GM12878 (cell line): ENCODE data around the gene SPATC1L. TPM values are rescaled to one million over a fixed set of nuclear protein-coding genes. Genes with fewer than 3 reads are reported as not detected.

Source experiments
- ATAC-seq: fragments of 200-7000 bp; cut with Tn5 transposase; 3 replicates; pipeline ENCODE4 v1.9.1; 2020; ENCODE audit warnings: mild to moderate bottlenecking, moderate library complexity
- BruUV-seq: library from RNA; stranded (reverse); fragments of 400-500 nt; replicated peaks from 2 replicates; lab custom pipeline; 2021; lab: Mats Ljungman, UMichigan
- CTCF ChIA-PET: fragments of 300-600 bp; sonication (Branson Sonifier 250); formaldehyde crosslinking; extraction: SDS; loops from one replicate; lab custom pipeline; 2021; ENCODE audit warnings: inconsistent platforms; lab: Yijun Ruan, JAX
- POLR2A ChIA-PET: fragments of 350-600 bp; formaldehyde crosslinking; extraction: SDS; loops from one replicate; lab custom pipeline; 2021; ENCODE audit warnings: inconsistent platforms; lab: Charles Lee
- RAD21 ChIA-PET: fragments of 300-600 bp; sonication (Branson Sonifier 250); formaldehyde crosslinking; loops from one replicate; lab custom pipeline; 2023; ENCODE audit warnings: antibody characterized with exemption; ENCODE audit not compliant: unreplicated experiment; lab: Charles Lee
- SMC1A ChIA-PET: fragments of 300-600 bp; sonication (Branson Sonifier 250); formaldehyde crosslinking; loops from one replicate; lab custom pipeline; 2023; ENCODE audit not compliant: unreplicated experiment, uncharacterized antibody; lab: Charles Lee
- DNase-seq: peaks from one replicate; pipeline ENCODE4 v3.0.0-alpha.2; 2011; ENCODE audit warnings: low read depth, low spot score
- FAIRE-seq: peaks from 3 replicates; lab custom pipeline; 2011; peaks lifted over from hg19 to GRCh38; lab: Jason Lieb, UNC
- H2AFZ ChIP-seq: 2 replicates; pipeline ENCODE4 v1.6.0; 2011; ENCODE audit warnings: low read depth, low read length, control low read depth; ENCODE audit not compliant: control insufficient read depth
- H3K27ac ChIP-seq: 2 replicates; pipeline ENCODE4 v1.5.1; 2011; ENCODE audit warnings: control low read depth; ENCODE audit not compliant: control insufficient read depth, insufficient read depth
- H3K27me3 ChIP-seq, 2 experiments: replicated peaks in 1 of 2; 2 replicates each; pipeline versions ENCODE4 v1.6.0 to v1.6.1; 2011; ENCODE audit warnings: low read length in 1 of 2; ENCODE audit not compliant: control insufficient read depth in 2 of 2, insufficient read depth in 2 of 2
- H3K36me3 ChIP-seq, 2 experiments: 2 replicates each; pipeline ENCODE4 v1.5.1; 2011; ENCODE audit warnings: low read length in 1 of 2; ENCODE audit not compliant: control insufficient read depth in 2 of 2, insufficient read depth in 2 of 2
- H3K4me1 ChIP-seq: 2 replicates; pipeline ENCODE4 v1.6.1; 2011; ENCODE audit warnings: mild to moderate bottlenecking, low read length, moderate library complexity, mixed read lengths; ENCODE audit not compliant: control insufficient read depth, insufficient read depth
- H3K4me2 ChIP-seq: 2 replicates; pipeline ENCODE4 v1.6.0; 2011; ENCODE audit warnings: control low read depth; ENCODE audit not compliant: control insufficient read depth, insufficient read depth
- H3K4me3 ChIP-seq: fragments of 200-600 bp; sonication (generic); 2 replicates; pipeline ENCODE4 v1.5.1; 2016
- H3K79me2 ChIP-seq: 2 replicates; pipeline ENCODE4 v1.6.0; 2011; ENCODE audit warnings: low read length; ENCODE audit not compliant: control insufficient read depth, insufficient read depth
- H3K9ac ChIP-seq: 2 replicates; pipeline ENCODE4 v1.8.0; 2011; ENCODE audit warnings: low read length, control low read depth, mixed read lengths; ENCODE audit not compliant: control insufficient read depth, insufficient read depth
- H3K9me3 ChIP-seq: replicated peaks from 3 replicates; pipeline ENCODE4 v1.5.1; 2011; ENCODE audit warnings: mild to moderate bottlenecking, low read length; ENCODE audit not compliant: control insufficient read depth, insufficient read depth
- H4K20me1 ChIP-seq: 2 replicates; pipeline ENCODE4 v1.6.0; 2011; ENCODE audit not compliant: control insufficient read depth, insufficient read depth
- CHD4 ChIP-seq: fragments of 200-600 bp; sonication (generic); IDR thresholded peaks from 2 replicates; pipeline ENCODE4 v1.6.1; 2016; ENCODE audit warnings: mild to moderate bottlenecking
- ESRRA ChIP-seq: IDR thresholded peaks from 2 replicates; pipeline ENCODE4 v1.6.1; 2012; ENCODE audit warnings: mild to moderate bottlenecking, low read length, improper control_type of control experiment
- GABPA ChIP-seq: IDR thresholded peaks from 2 replicates; pipeline ENCODE4 v1.6.1; 2014; ENCODE audit warnings: antibody characterized with exemption, low read depth, mild to moderate bottlenecking, inconsistent platforms
- MTA2 ChIP-seq: fragments of 450-650 bp; IDR thresholded peaks from 2 replicates; pipeline ENCODE4 v1.6.1; 2016; ENCODE audit warnings: low read depth, mild to moderate bottlenecking, moderate library complexity
- MYC ChIP-seq: IDR thresholded peaks from 2 replicates; pipeline ENCODE4 v1.6.1; 2011; ENCODE audit warnings: mild to moderate bottlenecking, low read length, moderate library complexity, inconsistent platforms; ENCODE audit not compliant: insufficient read depth, insufficient replicate concordance, insufficient read length, severe bottlenecking
- NFYA ChIP-seq: IDR thresholded peaks from 2 replicates; pipeline ENCODE4 v1.6.1; 2011; ENCODE audit warnings: low read depth, mild to moderate bottlenecking, low read length, improper control_type of control experiment, borderline replicate concordance
- SMAD1 ChIP-seq: fragments of 450-650 bp; IDR thresholded peaks from 2 replicates; pipeline ENCODE4 v1.6.1; 2018; ENCODE audit warnings: mild to moderate bottlenecking, low read depth; ENCODE audit not compliant: partially characterized antibody
- TBL1XR1 ChIP-seq: IDR thresholded peaks from 2 replicates; pipeline ENCODE4 v1.6.1; 2012; ENCODE audit warnings: low read depth, low read length, improper control_type of control experiment
- ZNF207 ChIP-seq: fragments of 450-650 bp; IDR thresholded peaks from 2 replicates; pipeline ENCODE4 v1.6.1; 2014; ENCODE audit warnings: antibody characterized with exemption, mild to moderate bottlenecking, borderline replicate concordance
- WGBS: methylation state at CpG from one replicate; pipeline ENCODE4 v1.1.6; 2016; ENCODE audit warnings: low lambda C conversion rate; ENCODE audit not compliant: insufficient replicate concordance, insufficient coverage; ENCODE audit errors: missing lambda C conversion rate; 5-methylcytosine and 5-hydroxymethylcytosine counted together
- in situ Hi-C: fragments of 300-500 bp; cut with MboI; formaldehyde crosslinking; loops from 9 replicates; pipeline ENCODE4 v1.14.3; 2018; ENCODE audit warnings: mixed read lengths
- intact Hi-C: fragments of 100-400 bp; cut with micrococcal nuclease; formaldehyde crosslinking; loops from one replicate; pipeline ENCODE4 v1.14.2; 2022; ENCODE audit not compliant: unreplicated experiment
- polyA plus RNA-seq, 11 experiments: library from polyadenylated mRNA; depleted of rRNA in 4 of 11; unstranded in 6 of 11; stranded (reverse) in 5 of 11; fragments of >200 nt; fragmentation: Nextera tagmentation in 4 of 11; fragmentation: Illumina TruSeq in 1 of 11; extraction: Ambion mirVana in 4 of 11; extraction: Trizol in 1 of 11; gene quantifications; 1 replicate in 1 of 11; 2 replicates in 10 of 11; pipeline versions ENCODE4 v1.2.1 to v1.2.3, GENCODE V29; 2011 to 2016; ENCODE audit warnings: inconsistent platforms in 2 of 11, missing spikeins in 2 of 11, low read depth in 1 of 11
- total RNA-seq, 4 experiments: library from RNA; depleted of rRNA in 3 of 4; stranded (reverse); fragments of >200 nt in 3 of 4; fragmentation: Illumina TruSeq in 1 of 4; extraction: Trizol in 1 of 4; gene quantifications; 2 replicates each; pipeline versions ENCODE4 v1.2.1 to v1.2.3, GENCODE V29; 2013 to 2021
- TF ChIP-seq, protein P1 (sequence below): fragments of 450-650 bp; IDR thresholded peaks from 2 replicates; pipeline ENCODE4 v1.6.1; 2016; ENCODE audit warnings: mild to moderate bottlenecking, moderate library complexity, borderline replicate concordance
- TF ChIP-seq, protein P2 (sequence below): IDR thresholded peaks from 2 replicates; pipeline ENCODE4 v1.6.1; 2012; ENCODE audit warnings: low read depth, low read length, improper control_type of control experiment

The SPATC1L gene
- total and polyA plus RNA-seq, 10 of the 15 experiments (the other 5 are each of a cell fraction or from before 2014, with no cell fraction given) = 1.4 to 16.0 (median 7.0) TPM; not detected in 2

DNA sequence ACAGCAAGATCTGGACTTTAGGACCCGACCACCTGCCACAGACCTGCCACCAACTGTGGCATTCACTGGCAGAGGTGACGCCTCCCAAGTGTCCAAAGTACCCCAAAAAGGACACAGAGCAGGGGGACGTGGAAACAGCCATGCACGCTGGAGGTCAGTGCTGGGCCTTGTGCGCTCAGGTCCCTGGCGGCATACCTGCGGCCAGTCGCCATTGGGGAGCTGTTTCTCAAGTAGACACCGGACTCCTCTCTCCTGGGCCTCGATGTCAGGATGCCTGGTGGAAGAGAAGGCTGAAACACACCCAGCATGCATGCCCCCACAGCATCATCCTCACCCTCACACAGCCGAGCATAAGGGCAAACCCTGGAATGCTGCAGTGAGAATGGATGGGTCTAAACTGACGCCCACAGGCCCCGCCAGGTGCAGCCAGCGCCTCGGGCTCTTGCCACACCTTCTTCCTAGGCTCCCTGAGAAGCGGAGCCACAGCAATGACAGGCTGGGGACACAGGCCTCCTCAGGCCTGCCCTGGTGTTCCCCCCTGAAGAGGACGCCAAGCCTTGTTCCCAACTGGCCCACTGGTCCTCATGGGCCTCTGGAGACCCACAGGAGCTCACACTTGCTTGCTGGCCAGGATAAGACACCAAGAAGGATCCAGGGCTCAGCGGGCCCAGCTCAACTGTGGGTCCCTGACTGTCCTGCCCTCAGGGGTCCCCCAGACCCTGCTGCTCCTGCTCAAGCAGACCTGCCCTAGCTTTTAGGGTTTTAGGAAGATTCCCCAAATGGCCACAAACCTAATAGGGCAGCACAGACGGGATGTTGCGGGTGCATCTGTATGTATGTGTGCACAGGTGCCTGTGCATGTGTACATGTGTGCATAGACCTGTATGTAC is 7.7 kb upstream of the SPATC1L start:
- 92% methylated on average over 20 of the region's 20 CpGs for WGBS
- TF ChIP-seq MTA2 (no peak), MYC (no peak), SMAD1 (no peak), CHD4 (no peak), TBL1XR1 (no peak), ZNF207 (no peak), ESRRA (no peak), GABPA (no peak), NFYA (no peak)
- TF ChIP-seq, protein P1, sequence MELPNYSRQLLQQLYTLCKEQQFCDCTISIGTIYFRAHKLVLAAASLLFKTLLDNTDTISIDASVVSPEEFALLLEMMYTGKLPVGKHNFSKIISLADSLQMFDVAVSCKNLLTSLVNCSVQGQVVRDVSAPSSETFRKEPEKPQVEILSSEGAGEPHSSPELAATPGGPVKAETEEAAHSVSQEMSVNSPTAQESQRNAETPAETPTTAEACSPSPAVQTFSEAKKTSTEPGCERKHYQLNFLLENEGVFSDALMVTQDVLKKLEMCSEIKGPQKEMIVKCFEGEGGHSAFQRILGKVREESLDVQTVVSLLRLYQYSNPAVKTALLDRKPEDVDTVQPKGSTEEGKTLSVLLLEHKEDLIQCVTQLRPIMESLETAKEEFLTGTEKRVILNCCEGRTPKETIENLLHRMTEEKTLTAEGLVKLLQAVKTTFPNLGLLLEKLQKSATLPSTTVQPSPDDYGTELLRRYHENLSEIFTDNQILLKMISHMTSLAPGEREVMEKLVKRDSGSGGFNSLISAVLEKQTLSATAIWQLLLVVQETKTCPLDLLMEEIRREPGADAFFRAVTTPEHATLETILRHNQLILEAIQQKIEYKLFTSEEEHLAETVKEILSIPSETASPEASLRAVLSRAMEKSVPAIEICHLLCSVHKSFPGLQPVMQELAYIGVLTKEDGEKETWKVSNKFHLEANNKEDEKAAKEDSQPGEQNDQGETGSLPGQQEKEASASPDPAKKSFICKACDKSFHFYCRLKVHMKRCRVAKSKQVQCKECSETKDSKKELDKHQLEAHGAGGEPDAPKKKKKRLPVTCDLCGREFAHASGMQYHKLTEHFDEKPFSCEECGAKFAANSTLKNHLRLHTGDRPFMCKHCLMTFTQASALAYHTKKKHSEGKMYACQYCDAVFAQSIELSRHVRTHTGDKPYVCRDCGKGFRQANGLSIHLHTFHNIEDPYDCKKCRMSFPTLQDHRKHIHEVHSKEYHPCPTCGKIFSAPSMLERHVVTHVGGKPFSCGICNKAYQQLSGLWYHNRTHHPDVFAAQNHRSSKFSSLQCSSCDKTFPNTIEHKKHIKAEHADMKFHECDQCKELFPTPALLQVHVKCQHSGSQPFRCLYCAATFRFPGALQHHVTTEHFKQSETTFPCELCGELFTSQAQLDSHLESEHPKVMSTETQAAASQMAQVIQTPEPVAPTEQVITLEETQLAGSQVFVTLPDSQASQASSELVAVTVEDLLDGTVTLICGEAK = no peak
- TF ChIP-seq, protein P2, sequence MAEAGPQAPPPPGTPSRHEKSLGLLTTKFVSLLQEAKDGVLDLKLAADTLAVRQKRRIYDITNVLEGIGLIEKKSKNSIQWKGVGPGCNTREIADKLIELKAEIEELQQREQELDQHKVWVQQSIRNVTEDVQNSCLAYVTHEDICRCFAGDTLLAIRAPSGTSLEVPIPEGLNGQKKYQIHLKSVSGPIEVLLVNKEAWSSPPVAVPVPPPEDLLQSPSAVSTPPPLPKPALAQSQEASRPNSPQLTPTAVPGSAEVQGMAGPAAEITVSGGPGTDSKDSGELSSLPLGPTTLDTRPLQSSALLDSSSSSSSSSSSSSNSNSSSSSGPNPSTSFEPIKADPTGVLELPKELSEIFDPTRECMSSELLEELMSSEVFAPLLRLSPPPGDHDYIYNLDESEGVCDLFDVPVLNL = no peak
- in situ Hi-C loops (no loop called here), intact Hi-C loops (no loop called here)
- DNase-seq = no peak
- no peak overlapping the region for H2AFZ ChIP-seq
- BruUV-seq = no TSS peak
- no peaks in the 10 kb centered on the region for H3K9me3 ChIP-seq
- H4K20me1 ChIP-seq = no peaks in the 10 kb centered on the region
- SMC1A ChIA-PET = no interaction called here
- CTCF ChIA-PET = no interaction called here
- no peak overlapping the region for H3K9ac ChIP-seq
- no peak overlapping the region for H3K4me3 ChIP-seq
- RAD21 ChIA-PET = no interaction called here
- no peak for ATAC-seq
- no peak overlapping the region for H3K27ac ChIP-seq
- H3K36me3 ChIP-seq = peaks cover 11 to 16% of the 10 kb centered on the region in 2 experiments
- H3K4me2 ChIP-seq = no peak overlapping the region
- no peak for FAIRE-seq
- H3K79me2 ChIP-seq = no peaks in the 10 kb centered on the region
- POLR2A ChIA-PET = no interaction called here
- no peaks in the 10 kb centered on the region for H3K27me3 ChIP-seq
- H3K4me1 ChIP-seq = no peaks in the 10 kb centered on the region
